OCI-LY1 (cell line): ENCODE results near the gene GRID2IP.
"Not testable (repeated sequence)": the region's sequence is repeated elsewhere in the genome, so short reads cannot be mapped to it uniquely, and the experiment has no call there.

Experiments
- CTCF ChIP-seq: fragments of 200-600 bp; sonication (generic), shearing (Covaris generic); IDR thresholded peaks from 2 replicates; pipeline ENCODE4 v1.5.1; 2017; ENCODE audit warnings: mild to moderate bottlenecking, antibody characterized with exemption, low read length, moderate library complexity, mixed read lengths
- EZH2 ChIP-seq: fragments of 200-600 bp; sonication (generic), shearing (Covaris generic); IDR thresholded peaks from 2 replicates; pipeline ENCODE4 v1.8.0; 2017; ENCODE audit warnings: borderline replicate concordance, mixed run types, mild to moderate bottlenecking, antibody characterized with exemption, low read length, moderate library complexity, mixed read lengths

DNA sequence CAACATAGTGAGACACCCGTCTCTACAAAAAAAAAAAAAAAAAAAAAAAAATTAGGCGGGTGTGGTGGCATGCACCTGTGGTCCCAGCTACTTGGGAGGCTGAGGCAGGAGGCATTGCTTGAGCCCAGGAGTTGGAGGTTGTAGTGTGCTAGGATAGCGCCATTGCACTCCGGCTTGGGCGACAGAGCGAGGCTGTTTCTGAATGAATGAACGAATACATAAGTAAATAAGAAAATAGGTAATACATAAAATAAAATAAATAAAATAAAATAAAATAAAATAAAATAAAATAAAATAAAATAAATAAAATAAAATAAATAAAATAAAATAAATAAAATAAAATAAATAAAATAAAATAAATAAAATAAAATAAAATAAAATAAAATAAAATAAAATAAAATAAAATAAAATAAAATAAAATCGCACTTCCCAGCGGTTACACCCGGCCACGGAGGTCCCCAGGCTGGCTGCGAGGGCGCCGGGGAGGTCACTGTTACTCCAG is 25.7 kb upstream of the GRID2IP start:
- TF ChIP-seq CTCF, EZH2: not testable (repeated sequence)
